ENCODE data around the gene ZFX.

Gene ZFX

GRCh38 chrX:24178441-24178840 lies 28.9 kb downstream of the ZFX start:
- Mint-ChIP-seq H3K36me3 (ENCODE audit: low read depth) (peaks cover 47% of the 10 kb centered on the region), H3K4me3 (no peak overlapping the region), H3K9me3 (no peaks in the 10 kb centered on the region), H3K27ac (no peak overlapping the region), H3K27me3 (ENCODE audit: low read depth) (no peaks in the 10 kb centered on the region), H3K4me1 (no peaks in the 10 kb centered on the region)
- TF ChIP-seq, protein P1, sequence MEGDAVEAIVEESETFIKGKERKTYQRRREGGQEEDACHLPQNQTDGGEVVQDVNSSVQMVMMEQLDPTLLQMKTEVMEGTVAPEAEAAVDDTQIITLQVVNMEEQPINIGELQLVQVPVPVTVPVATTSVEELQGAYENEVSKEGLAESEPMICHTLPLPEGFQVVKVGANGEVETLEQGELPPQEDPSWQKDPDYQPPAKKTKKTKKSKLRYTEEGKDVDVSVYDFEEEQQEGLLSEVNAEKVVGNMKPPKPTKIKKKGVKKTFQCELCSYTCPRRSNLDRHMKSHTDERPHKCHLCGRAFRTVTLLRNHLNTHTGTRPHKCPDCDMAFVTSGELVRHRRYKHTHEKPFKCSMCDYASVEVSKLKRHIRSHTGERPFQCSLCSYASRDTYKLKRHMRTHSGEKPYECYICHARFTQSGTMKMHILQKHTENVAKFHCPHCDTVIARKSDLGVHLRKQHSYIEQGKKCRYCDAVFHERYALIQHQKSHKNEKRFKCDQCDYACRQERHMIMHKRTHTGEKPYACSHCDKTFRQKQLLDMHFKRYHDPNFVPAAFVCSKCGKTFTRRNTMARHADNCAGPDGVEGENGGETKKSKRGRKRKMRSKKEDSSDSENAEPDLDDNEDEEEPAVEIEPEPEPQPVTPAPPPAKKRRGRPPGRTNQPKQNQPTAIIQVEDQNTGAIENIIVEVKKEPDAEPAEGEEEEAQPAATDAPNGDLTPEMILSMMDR (IDR thresholded peaks at IDR 0.05; ENCODE audit: unreplicated experiment in 3 of 3): no peak

DNA sequence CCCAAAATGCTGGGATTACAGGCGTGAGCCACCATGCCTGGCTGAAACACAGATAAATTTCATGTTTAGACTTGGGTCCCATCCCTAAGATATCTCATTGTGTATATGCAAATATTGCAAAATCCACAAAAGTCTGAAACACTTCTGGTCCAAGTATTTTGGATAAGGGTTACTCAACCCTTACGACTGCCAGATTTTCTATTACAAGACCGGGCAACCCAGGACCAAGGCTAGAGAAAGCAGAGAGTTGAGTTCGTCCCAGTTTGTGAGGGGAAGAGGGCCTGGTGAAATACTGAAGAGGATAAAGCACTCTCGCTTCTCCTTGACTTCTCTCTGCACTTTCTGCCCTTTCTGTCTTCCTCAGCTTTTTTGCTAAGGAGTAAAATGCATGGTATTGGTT lies 34.5 kb downstream of the ZFX start:
- Mint-ChIP-seq H3K4me3 (no peak overlapping the region), H3K27ac (peak overlapping the region in 1 of 3 experiments; percentile 27), H3K36me3 (ENCODE audit: low read depth) (peaks cover 48% of the 10 kb centered on the region), H3K9me3 (no peaks in the 10 kb centered on the region), H3K4me1 (no peaks in the 10 kb centered on the region), H3K27me3 (ENCODE audit: low read depth) (no peaks in the 10 kb centered on the region)
- TF ChIP-seq, protein P1 (IDR thresholded peaks at IDR 0.05; ENCODE audit: unreplicated experiment in 3 of 3): no peak

DNA sequence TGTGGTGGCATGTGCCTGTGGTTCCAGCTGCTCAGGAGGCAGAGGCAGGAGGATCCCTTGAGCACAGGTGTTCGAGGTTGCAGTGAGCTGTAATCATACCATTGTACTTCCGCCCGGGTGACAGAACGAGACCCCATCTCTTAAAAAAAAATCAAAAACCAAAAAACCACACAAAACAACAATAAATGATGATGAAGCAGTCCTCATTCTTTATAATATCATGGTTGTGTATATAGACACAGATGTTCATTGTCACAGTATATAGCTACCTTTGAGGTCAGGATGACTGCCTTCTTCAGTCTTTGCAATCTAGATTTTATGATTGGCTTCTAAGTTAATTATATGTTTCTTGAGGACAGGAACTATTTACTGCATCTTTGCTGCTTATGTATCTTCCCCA lies 37.0 kb downstream of the ZFX start:
- H3K27me3 Mint-ChIP-seq (ENCODE audit: low read depth): no peaks in the 10 kb centered on the region
- H3K4me3 Mint-ChIP-seq: no peak overlapping the region
- H3K4me1 Mint-ChIP-seq: peaks cover 8% of the 10 kb centered on the region
- peak overlapping the region in 2 of 3 experiments; percentile 6 to 27 for H3K27ac Mint-ChIP-seq
- TF ChIP-seq, protein P1 (IDR thresholded peaks at IDR 0.05; ENCODE audit: unreplicated experiment in 3 of 3): no peak
- peaks cover 55% of the 10 kb centered on the region for H3K36me3 Mint-ChIP-seq (ENCODE audit: low read depth)
- H3K9me3 Mint-ChIP-seq: no peaks in the 10 kb centered on the region

- H3K4me1 Mint-ChIP-seq: peaks cover 8% of the 10 kb centered on the region
- no peak overlapping the region for H3K27ac Mint-ChIP-seq
- H3K27me3 Mint-ChIP-seq (ENCODE audit: low read depth): no peaks in the 10 kb centered on the region
- no peaks in the 10 kb centered on the region for H3K9me3 Mint-ChIP-seq
- H3K4me3 Mint-ChIP-seq: no peak overlapping the region
- peaks cover 59% of the 10 kb centered on the region for H3K36me3 Mint-ChIP-seq (ENCODE audit: low read depth)
- TF ChIP-seq, protein P1 (IDR thresholded peaks at IDR 0.05; ENCODE audit: unreplicated experiment in 3 of 3): no peak
These were observed 37.5 kb downstream of the ZFX start for GRCh38 chrX:24186986-24187385.

GRCh38 chrX:24189490-24189889 lies 40.0 kb downstream of the ZFX start:
- H3K36me3 Mint-ChIP-seq (ENCODE audit: low read depth): peaks cover 77% of the 10 kb centered on the region
- no peaks in the 10 kb centered on the region for H3K9me3 Mint-ChIP-seq
- H3K27ac Mint-ChIP-seq: peak overlapping the region in 1 of 3 experiments; percentile 61
- H3K27me3 Mint-ChIP-seq (ENCODE audit: low read depth): no peaks in the 10 kb centered on the region
- TF ChIP-seq, protein P1 (IDR thresholded peaks at IDR 0.05; ENCODE audit: unreplicated experiment in 3 of 3): no peak
- H3K4me1 Mint-ChIP-seq: peaks cover 8% of the 10 kb centered on the region
- no peak overlapping the region for H3K4me3 Mint-ChIP-seq

- H3K27ac Mint-ChIP-seq: peak overlapping the region; percentile 59 to 84 (median 82)
- peaks cover 8% of the 10 kb centered on the region for H3K4me1 Mint-ChIP-seq
- H3K4me3 Mint-ChIP-seq: peak overlapping the region in 1 of 3 experiments; percentile 55
- TF ChIP-seq, protein P1 (IDR thresholded peaks at IDR 0.05; ENCODE audit: unreplicated experiment in 3 of 3): no peak
- H3K27me3 Mint-ChIP-seq (ENCODE audit: low read depth): no peaks in the 10 kb centered on the region
- peaks cover 74% of the 10 kb centered on the region for H3K36me3 Mint-ChIP-seq (ENCODE audit: low read depth)
- H3K9me3 Mint-ChIP-seq: no peaks in the 10 kb centered on the region
These were observed 41.1 kb downstream of the ZFX start for GRCh38 chrX:24190500-24191156.

Measured in nephron (organoid).